HL-60 (cell line): Measurements from ENCODE around the gene FBXW5.

ENCODE experiments used
- DNase-seq, 2 experiments: peaks; one replicate each; pipeline ENCODE4 v3.0.0-alpha.2; 2010 to 2020; ENCODE audit warnings: low read depth in 1 of 2, low spot score in 1 of 2
- H3K27ac ChIP-seq: fragments of 250-450 bp; sonication (Bioruptor Pico); replicated peaks from 2 replicates; pipeline ENCODE4 v1.5.1; 2020; ENCODE audit warnings: mild to moderate bottlenecking, moderate library complexity
- H3K27me3 ChIP-seq: fragments of 250-450 bp; sonication (Bioruptor Pico); 2 replicates; pipeline ENCODE4 v1.5.1; 2021; ENCODE audit warnings: mild to moderate bottlenecking, moderate library complexity; ENCODE audit not compliant: insufficient read depth, poor library complexity, severe bottlenecking
- H3K4me3 ChIP-seq: replicated peaks from 2 replicates; pipeline ENCODE4 v1.5.1; 2011; ENCODE audit warnings: mild to moderate bottlenecking, control low read depth, low read length; ENCODE audit not compliant: insufficient read depth
- CTCF ChIP-seq: IDR thresholded peaks from one replicate; pipeline ENCODE4 v1.5.1; 2011; ENCODE audit warnings: low read length, control low read depth, inconsistent platforms; ENCODE audit not compliant: insufficient read depth
- GABPA ChIP-seq: IDR thresholded peaks from 2 replicates; pipeline ENCODE4 v1.6.1; 2012; ENCODE audit warnings: low read depth
- POLR2AphosphoS5 ChIP-seq: IDR thresholded peaks from 2 replicates; pipeline ENCODE4 v1.6.1; 2012; ENCODE audit warnings: low read depth
- REST ChIP-seq: IDR thresholded peaks from 2 replicates; pipeline ENCODE4 v1.6.1; 2012; ENCODE audit warnings: low read depth; ENCODE audit not compliant: insufficient replicate concordance
- SPI1 ChIP-seq: IDR thresholded peaks from 2 replicates; pipeline ENCODE4 v1.6.1; 2012; ENCODE audit warnings: low read depth, mild to moderate bottlenecking, borderline replicate concordance

Gene FBXW5

GRCh38 chr9:136956604-136957003 lies 12.1 kb upstream of the FBXW5 start:
- no peak for DNase-seq
- H3K27me3 ChIP-seq = no peaks in the 10 kb centered on the region
- no peak overlapping the region for H3K27ac ChIP-seq
- no peak overlapping the region for H3K4me3 ChIP-seq
- TF ChIP-seq POLR2AphosphoS5 (no peak), REST (no peak), CTCF (no peak), GABPA (no peak), SPI1 (no peak)

- Histone ChIP-seq H3K4me3 (no peak overlapping the region), H3K27me3 (no peaks in the 10 kb centered on the region), H3K27ac (no peak overlapping the region)
- no peak for TF ChIP-seq CTCF
- TF ChIP-seq GABPA = no peak
- TF ChIP-seq REST = no peak
- TF ChIP-seq POLR2AphosphoS5 = no peak
- no peak for TF ChIP-seq SPI1
- DNase-seq = no peak
These were observed 11.4 kb upstream of the FBXW5 start for GRCh38 chr9:136955943-136956335.

- TF ChIP-seq REST (no peak), GABPA (no peak), POLR2AphosphoS5 (no peak), CTCF (no peak), SPI1 (no peak)
- Histone ChIP-seq H3K27ac (no peak overlapping the region), H3K4me3 (no peak overlapping the region), H3K27me3 (no peaks in the 10 kb centered on the region)
- DNase-seq = no peak
These were observed 10.8 kb upstream of the FBXW5 start for GRCh38 chr9:136955202-136955942.
